Embryonic facial prominence (tissue), 1 donor: ENCODE data around the gene TCF7L2.

Experiments used
- DNase-seq: peaks from one replicate; pipeline ENCODE4 v3.0.0-alpha.2; 2016; ENCODE audit errors: extremely low spot score

TCF7L2 gene

GRCh38 chr10:112946649-112947048 is 3.4 kb upstream of the TCF7L2 start:
- no peak for DNase-seq

- no peak for DNase-seq
Observed at GRCh38 chr10:112948196-112948595, 1.9 kb upstream of the TCF7L2 start.

DNA sequence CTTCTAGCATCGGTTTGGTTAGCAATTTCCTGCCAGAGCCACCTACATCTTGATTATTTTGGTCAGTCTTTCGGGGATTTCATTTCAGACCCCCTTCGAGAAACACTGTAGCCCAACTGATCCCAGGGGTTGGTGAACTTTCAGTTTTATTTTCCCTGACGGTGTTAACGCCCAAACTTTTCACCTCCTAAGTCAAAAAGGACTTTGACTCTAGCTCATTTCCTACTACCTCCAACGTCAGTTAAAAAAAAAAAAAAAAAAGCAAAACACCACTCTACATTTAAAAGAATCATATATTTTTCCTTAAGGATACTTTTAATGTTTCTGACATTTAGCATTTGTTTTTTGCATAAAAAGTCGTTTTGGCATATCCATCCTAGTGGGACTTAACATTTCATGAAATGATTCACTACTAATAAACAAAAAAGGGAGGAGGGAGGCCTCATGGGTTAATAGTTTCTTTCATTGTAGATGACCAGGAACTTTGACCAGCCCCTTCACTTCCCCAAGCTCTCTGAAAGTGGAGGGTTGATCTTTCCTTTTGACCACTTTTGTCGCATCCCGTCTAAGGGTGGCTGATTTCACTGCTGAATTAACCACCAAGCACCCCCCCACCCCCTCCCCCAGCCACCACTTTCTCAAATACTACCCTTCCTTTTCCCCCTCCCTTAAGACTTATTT is 764 bp upstream of the TCF7L2 start:
- DNase-seq = no peak

DNA sequence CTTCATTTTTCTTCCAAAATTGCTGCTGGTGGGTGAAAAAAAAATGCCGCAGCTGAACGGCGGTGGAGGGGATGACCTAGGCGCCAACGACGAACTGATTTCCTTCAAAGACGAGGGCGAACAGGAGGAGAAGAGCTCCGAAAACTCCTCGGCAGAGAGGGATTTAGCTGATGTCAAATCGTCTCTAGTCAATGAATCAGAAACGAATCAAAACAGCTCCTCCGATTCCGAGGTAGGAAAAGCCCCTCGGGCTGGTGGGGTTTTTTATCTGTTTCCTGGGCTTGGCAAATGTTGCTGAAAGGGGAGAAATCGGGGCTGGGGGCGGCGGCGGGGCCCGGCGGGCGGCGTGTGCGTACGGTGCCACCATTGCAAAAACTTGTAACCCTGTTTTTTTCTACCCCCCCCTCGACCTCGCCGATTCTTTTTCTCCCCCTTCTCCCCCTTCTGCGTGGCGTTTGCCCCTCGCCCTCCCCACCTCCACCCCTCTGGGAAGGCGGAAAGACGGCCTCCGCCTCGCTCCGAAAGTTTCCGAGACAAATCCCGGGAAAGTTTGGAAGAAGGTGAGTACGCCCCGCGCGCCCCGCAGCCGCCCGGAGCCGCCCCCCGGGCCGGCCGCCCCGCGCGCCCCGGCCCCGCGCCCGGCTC is 789 bp downstream of the TCF7L2 start:
- DNase-seq = no peak

DNA sequence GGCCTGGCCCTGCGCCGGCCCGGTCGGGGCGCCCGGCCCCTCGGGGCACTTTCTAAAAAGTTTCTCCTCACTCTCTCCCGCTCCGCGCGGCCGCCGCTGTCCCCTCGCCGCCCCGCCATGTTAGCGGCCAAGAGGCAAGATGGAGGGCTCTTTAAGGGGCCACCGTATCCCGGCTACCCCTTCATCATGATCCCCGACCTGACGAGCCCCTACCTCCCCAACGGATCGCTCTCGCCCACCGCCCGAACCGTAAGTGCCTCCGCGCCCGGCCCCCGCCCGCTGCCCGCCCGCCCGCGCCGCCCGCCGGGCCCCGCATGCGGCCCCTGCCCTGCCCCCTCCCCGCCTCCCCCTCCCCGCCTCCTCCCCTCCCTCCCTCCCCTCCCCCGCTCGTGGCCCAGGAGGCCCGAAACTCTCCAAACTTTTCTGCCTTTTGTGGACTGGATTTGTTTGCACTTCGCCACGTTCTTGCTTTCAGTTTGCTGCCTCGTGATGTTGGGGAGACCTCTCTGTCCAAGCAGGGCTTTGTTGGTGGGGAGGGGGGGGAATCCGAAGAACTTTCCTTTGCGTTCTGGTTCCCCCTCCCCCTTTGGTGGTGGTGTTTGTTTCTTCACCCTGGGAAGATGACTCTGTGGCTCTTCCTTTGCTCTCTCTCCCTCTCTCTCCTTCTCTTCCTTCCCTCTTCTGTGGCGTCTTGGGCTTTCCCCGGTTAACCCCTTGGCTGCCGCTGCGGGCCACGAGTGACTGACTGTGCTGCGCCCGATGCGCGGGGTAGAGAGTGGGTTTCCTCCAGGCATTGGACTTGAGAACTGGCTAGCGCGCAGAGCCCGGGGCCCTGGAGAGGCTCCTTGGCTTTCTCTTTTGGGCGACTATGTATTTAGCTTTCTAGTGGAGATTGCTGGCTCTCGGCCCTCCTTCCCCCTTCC is 1.6 kb downstream of the TCF7L2 start:
- DNase-seq = peak; percentile 77

GRCh38 chr10:112952282-112953173 is 2.5 kb downstream of the TCF7L2 start:
- DNase-seq = no peak

DNA sequence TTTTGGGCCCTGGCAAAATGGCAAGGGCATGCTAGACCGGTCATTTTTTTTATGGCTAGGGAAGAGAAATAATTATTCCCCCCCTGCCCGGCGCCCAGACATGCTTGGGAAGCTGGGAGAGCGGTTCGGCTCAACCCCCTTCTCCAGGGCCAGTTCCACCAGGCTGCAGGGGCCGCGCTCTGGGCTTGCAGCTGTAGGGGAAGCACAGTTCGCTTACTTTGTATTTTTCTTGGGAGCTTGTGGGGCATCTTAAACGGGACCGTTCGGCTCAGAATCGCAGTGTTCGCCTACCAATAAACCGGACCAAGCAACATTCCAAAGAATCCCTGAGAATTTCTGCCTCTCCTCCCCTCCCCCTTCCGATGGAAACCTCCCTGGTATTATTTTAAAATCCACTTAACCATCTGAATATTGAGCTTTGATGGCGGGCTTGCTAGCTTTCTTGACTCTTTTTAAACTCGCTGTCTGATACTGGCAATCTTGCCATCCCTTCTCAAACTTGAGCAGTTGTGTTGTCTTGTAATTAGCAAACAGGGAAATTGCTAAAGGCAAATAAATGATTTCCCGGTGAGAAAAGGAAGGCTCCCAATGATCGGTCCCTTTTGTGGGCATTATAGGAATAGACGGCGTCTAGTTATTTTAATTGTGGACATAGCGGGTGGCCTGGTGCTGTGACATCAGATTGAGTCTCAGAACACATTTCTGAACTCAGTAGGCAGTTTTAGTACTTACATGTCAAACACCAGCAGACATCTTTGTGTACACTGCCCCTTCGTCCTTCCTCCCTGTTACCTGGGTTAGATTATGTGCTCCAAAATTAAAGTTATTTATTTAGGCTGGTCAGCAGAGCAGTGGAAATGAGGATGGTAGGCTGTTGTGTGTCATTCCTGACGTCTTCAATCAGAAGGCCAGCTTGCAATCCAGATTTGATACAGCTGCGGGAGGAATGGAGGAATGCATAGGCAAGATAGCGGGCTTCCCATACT is 3.4 kb downstream of the TCF7L2 start:
- no peak for DNase-seq

DNA sequence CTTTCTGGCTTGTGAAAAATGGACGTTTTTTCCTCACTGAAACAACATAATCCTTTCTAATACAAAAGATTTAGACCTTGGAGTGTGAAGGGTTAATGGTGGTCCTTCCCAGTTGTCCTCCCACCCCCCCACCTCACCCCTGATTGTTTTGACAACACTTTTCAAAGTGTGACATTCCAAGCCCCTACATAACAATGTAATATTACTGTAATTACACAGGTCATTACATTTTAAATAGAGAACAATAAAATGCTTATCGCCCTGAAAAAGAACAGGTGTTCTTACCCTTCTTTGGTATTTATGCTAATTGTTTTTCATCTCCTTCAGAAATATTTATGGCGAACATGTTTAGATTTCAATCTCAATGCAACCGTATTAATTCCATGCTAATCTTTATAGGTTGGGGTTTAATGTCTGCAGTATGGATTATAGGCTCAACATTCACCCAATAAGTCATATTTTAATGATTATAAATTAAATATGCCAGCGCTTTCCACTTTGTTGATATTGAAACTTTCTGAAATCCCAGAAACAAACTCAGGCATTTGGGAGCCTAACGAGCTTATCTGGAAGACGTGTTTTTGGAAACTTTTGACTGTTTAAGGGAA is 5.0 kb downstream of the TCF7L2 start:
- DNase-seq = no peak

DNA sequence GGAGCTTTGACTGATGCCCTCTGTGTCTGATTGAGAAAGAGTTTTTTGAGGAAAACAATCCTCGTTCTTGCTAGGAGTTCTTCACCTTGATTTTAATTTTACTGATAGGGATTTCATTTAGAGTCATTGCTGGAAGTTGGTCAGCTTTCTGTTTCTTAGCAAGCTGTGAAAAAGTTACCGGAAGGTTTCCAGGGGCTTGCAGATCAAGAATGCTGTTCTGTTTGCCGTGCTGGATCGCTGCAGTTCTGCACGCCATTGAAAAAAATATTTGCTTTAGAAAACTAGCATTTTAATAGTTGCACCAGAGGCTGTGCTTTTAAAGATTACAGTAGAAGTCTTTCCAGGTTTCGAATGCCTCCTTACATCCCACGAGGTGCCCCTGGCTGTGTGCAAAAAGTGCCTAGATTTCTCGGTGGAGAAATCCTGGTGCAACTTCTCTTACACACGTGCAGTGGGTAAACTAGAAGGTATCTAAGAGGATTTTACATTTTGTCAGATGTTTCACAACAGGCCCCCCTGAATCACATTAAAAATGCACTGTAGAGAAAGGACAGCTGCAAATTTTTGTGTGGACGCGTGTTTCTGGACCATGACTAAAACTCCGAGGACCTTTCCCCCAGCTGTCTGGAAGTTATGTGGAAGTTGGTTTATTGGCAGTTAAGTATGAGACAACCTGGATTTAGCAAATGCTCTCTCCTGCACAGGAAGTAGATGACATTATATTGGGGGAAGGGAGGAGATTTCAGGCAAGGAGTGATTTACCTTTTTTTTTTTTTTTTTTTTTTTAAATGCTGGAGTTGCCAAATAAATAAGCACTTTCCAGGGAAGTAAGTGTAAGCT is 5.8 kb downstream of the TCF7L2 start:
- no peak for DNase-seq

GRCh38 chr10:112956631-112957350 is 6.7 kb downstream of the TCF7L2 start:
- no peak for DNase-seq

GRCh38 chr10:112957640-112958092 is 7.6 kb downstream of the TCF7L2 start:
- no peak for DNase-seq

DNA sequence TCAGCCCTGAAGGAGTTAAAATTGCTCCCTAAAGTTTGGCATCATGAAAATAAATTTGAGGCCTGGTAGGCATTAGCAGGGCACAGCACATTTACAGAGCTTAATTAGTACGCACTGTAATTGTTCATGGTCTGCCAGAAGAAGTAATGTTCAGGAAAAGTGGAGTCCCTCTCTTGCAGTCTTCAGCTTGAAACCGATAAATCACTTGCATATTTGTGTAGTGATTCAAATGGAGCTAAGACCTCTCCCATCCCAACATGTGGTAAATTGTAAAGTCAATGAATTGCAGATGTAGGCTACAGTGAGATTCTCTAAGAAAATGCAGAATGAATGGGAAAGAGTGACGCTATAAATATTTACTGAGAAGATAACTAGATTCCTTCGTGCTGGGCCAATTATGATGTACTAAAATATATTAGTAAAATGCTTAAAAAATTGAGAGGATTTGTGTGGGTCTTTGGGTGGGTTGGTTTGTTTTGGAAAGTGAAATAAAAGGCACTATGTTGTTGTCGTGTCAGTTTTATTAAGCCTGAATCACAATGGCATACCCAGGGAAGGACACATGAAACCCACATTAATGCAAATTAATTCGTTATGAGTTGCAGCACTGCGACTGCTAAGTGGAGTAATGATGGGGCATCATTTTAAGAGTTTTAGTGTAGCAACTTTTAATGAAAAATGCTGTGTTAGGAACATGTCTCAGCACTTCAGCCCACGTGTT is 8.4 kb downstream of the TCF7L2 start:
- DNase-seq = peak; percentile 85

DNA sequence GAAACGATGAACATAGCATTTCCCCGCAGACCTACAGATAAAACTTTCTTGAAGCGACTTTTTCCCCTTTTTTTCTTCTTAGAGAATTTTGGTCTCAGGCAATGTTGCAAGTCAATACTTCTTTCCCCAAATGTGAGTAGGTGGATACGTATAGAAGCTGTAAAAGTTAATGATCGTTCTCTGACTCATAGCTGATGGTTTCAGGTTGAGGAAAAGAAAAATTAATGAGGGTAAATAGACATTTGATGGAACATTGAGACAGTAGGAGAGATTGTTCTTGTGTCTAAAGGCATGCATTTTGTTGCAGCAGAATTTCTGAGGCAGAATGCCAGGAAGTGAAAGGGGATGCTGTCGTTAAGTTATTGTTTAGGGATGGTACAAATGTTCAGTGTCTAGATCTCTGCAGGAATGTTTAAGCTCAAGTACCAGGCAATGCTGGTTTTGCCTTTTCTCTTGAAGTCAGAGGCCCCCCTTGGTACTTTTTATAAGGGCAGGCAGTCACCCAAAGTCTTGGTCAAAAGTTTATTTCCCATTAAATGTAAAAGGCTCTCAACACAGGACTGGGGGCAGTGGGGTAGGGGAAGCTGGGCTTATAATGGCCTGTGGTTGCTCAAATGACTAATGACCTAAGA is 9.3 kb downstream of the TCF7L2 start:
- no peak for DNase-seq

DNA sequence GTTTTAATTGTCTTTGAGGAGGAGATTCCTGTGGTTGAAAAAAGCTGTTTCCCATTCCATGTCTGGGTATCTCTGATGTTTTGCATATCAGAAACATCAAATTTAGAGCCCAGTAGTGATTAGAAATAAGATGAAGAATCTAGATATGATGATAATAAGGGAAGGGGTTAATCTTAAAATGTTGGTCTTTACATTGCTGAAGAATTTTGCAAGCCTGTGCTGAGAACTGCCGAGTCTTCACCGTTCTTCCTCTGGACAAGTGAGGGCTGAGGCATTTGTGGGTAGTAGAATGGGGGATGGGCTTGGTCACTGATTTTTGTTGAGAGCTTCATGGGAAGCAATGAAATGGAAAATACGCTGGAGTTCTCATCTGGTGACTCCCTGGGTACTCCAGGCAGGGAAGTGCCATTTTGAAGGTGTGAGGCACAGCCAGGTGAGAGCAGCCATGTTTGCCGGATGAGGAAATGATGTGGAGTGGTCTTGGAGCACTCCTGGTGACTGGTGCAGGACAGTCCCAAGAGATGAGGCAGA is 10.2 kb downstream of the TCF7L2 start:
- no peak for DNase-seq

DNA sequence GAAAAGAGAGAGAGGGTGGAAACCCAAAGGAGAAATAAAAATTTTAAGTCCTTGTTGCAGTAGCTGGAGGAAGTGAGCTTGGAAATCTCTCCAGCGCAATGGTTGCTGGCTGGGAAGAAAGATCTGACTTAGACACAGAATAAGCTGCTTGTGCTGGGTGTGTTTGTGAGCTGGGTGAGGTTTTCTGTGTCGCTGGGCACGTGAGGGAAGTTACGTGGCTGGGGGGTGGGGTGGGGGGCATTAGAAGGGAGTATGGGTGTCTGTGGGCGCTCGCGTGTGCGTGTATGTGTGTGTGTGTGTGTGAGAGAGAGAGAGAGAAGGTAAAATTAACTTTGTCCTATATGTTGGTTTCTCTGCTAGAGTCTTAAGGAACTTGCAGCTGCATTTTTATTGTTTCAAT is 11.6 kb downstream of the TCF7L2 start:
- DNase-seq = no peak

DNA sequence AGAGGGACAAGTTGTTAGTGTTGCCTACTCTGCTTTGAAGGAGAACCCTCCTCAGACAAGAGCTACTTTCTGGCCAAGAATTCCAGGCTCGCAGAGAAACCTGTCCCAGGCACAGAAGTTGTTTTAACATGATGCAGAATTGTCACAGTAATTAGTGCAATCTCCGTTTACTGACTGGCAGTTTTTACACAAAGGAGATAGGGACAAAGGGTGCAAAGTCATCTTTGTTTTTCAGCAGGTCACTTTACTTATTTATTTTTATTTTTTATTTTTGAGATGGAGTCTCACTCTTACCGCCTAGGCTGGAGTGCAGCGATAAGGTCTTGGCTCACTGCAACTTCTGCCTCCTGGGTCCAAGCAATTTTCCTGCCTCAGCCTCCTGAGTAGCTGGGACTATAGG is 12.3 kb downstream of the TCF7L2 start:
- no peak for DNase-seq

DNA sequence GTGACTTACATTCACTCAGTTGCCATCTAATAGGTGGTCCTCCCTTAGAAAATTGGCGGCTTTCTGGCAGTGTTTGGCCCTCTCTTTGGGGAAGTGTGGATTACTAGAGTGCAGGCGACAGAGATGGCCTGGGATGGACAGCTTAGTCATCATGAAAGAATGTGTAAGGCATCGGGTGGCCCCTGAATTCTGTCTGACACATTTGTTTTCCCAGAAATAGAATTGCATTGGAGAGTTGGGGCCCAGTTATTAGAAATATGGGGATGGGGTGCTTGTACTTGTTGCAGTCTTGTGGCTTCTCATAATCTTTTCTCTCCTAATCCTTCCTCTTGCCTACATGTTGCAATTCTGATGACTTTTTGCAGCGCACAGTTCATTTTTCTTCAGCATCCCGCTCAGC is 13.8 kb downstream of the TCF7L2 start:
- DNase-seq = no peak
